ENCODE data around the gene PPP3CA.
A peak's percentile ranks its signal among the peaks of the same experiment; 100 is the strongest.

The PPP3CA gene

DNA sequence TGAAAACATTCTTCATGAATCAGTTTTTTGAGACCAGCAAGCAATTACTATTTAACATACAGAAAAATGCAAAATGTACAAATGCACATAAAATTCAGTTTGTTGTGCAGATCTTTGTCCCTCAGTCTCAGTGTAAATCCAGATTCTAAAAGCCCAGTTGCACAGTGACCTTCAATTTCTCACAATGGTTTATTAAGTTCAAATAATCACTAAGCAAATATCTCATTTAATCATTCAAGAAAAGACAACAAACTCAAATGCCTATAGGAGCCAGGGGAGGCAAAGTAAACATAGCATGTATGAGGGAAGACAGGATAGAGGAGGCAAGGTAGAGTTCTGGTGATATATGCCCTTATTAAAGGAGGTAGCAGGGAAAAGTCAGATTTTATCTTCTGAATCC lies 82.8 kb downstream of the PPP3CA start:
- Histone ChIP-seq H4K20me1 (ENCODE audit: insufficient read depth, low read length) (no peaks in the 10 kb centered on the region), H2AFZ (ENCODE audit: low read length) (no peak overlapping the region), H3K4me2 (ENCODE audit: low read depth, low read length) (no peak overlapping the region), H3K36me3 (replicated peaks; ENCODE audit: insufficient read depth, low read length) (no peaks in the 10 kb centered on the region), H3F3A (ENCODE audit: insufficient read depth, low read length) (peaks cover 10% of the 10 kb centered on the region; the same call in 1 of the 2 replicates), H3K9me2 (replicated peaks; ENCODE audit: insufficient read depth, low read length) (no peaks in the 10 kb centered on the region), H3K27ac (ENCODE audit: low read length) (no peak overlapping the region), H3K9ac (ENCODE audit: low read length) (no peak overlapping the region), H3K79me2 (ENCODE audit: low read length) (peaks cover 64% of the 10 kb centered on the region), H3K27me3 (replicated peaks; ENCODE audit: insufficient read depth, low read length) (peaks cover 8% of the 10 kb centered on the region), H3K4me1 (ENCODE audit: low read length) (peaks cover 21% of the 10 kb centered on the region), H3K9me3 (replicated peaks; ENCODE audit: insufficient read depth, low read length) (no peaks in the 10 kb centered on the region), H3K4me3 (ENCODE audit: low read length) (no peak overlapping the region)
- no peak for TF ChIP-seq EZH2 (optimal IDR thresholded peaks at IDR 0.05; ENCODE audit: low read depth, low read length)
- no peak for DNase-seq

DNA sequence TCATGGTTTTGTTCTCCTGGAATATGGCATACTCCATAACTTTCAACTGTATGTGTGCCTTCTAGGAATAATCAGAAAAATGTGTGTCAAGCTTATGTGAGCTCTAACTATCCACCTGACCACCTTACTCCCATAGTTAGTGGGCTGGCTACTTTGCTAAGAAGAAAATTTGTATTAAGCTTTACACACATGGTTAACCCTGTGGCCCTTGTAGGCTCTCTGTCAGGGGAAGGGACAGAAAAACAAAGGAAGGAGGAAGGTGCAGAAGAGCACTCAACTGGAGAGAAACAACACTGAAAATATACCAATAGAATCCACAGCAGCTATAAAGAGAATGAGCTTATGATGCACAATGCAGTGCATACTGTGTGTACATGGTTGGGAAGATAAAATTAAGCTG lies 84.6 kb downstream of the PPP3CA start:
- peaks cover 68% of the 10 kb centered on the region for H3K79me2 ChIP-seq (ENCODE audit: low read length)
- peaks cover 38% of the 10 kb centered on the region for H3K4me1 ChIP-seq (ENCODE audit: low read length)
- H3K9me2 ChIP-seq (replicated peaks; ENCODE audit: insufficient read depth, low read length) = no peaks in the 10 kb centered on the region
- TF ChIP-seq EZH2 (optimal IDR thresholded peaks at IDR 0.05; ENCODE audit: low read depth, low read length) (no peak), EZH2phosphoT487 (IDR thresholded peaks at IDR 0.05; ENCODE audit: low read length) (no peak)
- TF ChIP-seq, protein P1, sequence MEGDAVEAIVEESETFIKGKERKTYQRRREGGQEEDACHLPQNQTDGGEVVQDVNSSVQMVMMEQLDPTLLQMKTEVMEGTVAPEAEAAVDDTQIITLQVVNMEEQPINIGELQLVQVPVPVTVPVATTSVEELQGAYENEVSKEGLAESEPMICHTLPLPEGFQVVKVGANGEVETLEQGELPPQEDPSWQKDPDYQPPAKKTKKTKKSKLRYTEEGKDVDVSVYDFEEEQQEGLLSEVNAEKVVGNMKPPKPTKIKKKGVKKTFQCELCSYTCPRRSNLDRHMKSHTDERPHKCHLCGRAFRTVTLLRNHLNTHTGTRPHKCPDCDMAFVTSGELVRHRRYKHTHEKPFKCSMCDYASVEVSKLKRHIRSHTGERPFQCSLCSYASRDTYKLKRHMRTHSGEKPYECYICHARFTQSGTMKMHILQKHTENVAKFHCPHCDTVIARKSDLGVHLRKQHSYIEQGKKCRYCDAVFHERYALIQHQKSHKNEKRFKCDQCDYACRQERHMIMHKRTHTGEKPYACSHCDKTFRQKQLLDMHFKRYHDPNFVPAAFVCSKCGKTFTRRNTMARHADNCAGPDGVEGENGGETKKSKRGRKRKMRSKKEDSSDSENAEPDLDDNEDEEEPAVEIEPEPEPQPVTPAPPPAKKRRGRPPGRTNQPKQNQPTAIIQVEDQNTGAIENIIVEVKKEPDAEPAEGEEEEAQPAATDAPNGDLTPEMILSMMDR (IDR thresholded peaks at IDR 0.05; ENCODE audit: low read length) = no peak
- no peak overlapping the region for H3K4me2 ChIP-seq (ENCODE audit: low read depth, low read length)
- DNase-seq = no peak
- no peak overlapping the region for H3K27ac ChIP-seq (ENCODE audit: low read length)
- no peaks in the 10 kb centered on the region for H3K36me3 ChIP-seq (replicated peaks; ENCODE audit: insufficient read depth, low read length)
- no peak overlapping the region for H2AFZ ChIP-seq (ENCODE audit: low read length)
- peaks cover 8% of the 10 kb centered on the region for H3K27me3 ChIP-seq (replicated peaks; ENCODE audit: insufficient read depth, low read length)
- no peaks in the 10 kb centered on the region for H4K20me1 ChIP-seq (ENCODE audit: insufficient read depth, low read length)
- no peaks in the 10 kb centered on the region for H3K9me3 ChIP-seq (replicated peaks; ENCODE audit: insufficient read depth, low read length)
- no peak overlapping the region for H3K4me3 ChIP-seq (ENCODE audit: low read length)
- no peak overlapping the region for H3K9ac ChIP-seq (ENCODE audit: low read length)
- H3F3A ChIP-seq (ENCODE audit: insufficient read depth, low read length) = peaks cover 21% of the 10 kb centered on the region

DNA sequence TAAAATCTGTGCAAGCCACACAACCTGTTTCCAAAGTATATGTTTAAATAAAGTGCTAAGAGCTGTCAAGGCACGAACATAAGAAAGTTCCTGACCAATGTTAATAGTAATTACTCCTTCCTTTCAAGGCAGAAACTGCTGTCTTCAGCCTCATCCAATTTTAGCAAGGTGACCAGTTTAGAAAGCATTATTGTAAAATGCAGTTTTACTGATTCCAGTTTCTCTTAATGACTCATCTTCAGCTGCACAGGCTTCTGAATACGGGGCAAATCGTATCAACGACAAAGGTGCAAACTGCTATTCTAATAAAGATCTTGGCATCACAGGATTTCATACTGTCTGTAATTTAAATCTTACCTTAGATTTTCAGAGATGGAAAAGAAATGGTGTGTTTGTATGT lies 87.5 kb downstream of the PPP3CA start:
- H3K36me3 ChIP-seq (replicated peaks; ENCODE audit: insufficient read depth, low read length) = no peaks in the 10 kb centered on the region
- no peaks in the 10 kb centered on the region for H3K9me3 ChIP-seq (replicated peaks; ENCODE audit: insufficient read depth, low read length)
- no peak for TF ChIP-seq EZH2 (optimal IDR thresholded peaks at IDR 0.05; ENCODE audit: low read depth, low read length)
- no peak for TF ChIP-seq EZH2phosphoT487 (IDR thresholded peaks at IDR 0.05; ENCODE audit: low read length)
- TF ChIP-seq, protein P1 (IDR thresholded peaks at IDR 0.05; ENCODE audit: low read length) = no peak
- no peak overlapping the region for H2AFZ ChIP-seq (ENCODE audit: low read length)
- no peaks in the 10 kb centered on the region for H4K20me1 ChIP-seq (ENCODE audit: insufficient read depth, low read length)
- peak overlapping the region; percentile 33 for H3K4me3 ChIP-seq (ENCODE audit: low read length)
- peaks cover 8% of the 10 kb centered on the region for H3K27me3 ChIP-seq (replicated peaks; ENCODE audit: insufficient read depth, low read length)
- H3K79me2 ChIP-seq (ENCODE audit: low read length) = peaks cover 70% of the 10 kb centered on the region
- DNase-seq = peak; percentile 79
- peaks cover 38% of the 10 kb centered on the region for H3K4me1 ChIP-seq (ENCODE audit: low read length)
- peak overlapping the region; percentile 69 for H3K4me2 ChIP-seq (ENCODE audit: low read depth, low read length)
- H3K9me2 ChIP-seq (replicated peaks; ENCODE audit: insufficient read depth, low read length) = no peaks in the 10 kb centered on the region
- peaks cover 21% of the 10 kb centered on the region for H3F3A ChIP-seq (ENCODE audit: insufficient read depth, low read length)
- peak overlapping the region; percentile 23; the same call in 1 of the 2 replicates for H3K27ac ChIP-seq (ENCODE audit: low read length)
- H3K9ac ChIP-seq (ENCODE audit: low read length) = 0 out of 2 replicates have a peak overlapping the region, but pooled peaks have one; percentile 14

DNA sequence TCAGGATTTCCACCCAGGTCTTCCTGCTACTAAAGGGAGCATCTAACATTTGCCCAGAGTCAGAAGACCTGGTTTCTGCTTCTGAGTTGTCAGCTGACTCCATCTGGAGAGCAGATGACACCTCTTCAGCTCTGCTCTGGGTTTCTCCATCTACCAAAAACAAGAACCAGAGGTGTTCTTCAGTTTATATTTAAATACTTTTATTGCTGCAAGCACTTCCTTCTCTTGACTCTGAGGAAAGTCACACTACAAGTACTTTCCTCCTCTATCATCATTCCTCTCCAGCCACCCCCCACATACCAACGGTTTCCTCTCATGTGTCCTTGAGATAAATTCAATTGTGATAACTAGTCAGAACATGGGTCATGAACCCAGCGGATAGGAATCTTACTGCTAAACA lies 88.4 kb downstream of the PPP3CA start:
- no peak overlapping the region for H3K4me3 ChIP-seq (ENCODE audit: low read length)
- DNase-seq = no peak
- H3F3A ChIP-seq (ENCODE audit: insufficient read depth, low read length) = peaks cover 21% of the 10 kb centered on the region
- peak overlapping the region; percentile 69 for H3K4me2 ChIP-seq (ENCODE audit: low read depth, low read length)
- peak overlapping the region; percentile 17; the same call in 1 of the 2 replicates for H3K27ac ChIP-seq (ENCODE audit: low read length)
- no peaks in the 10 kb centered on the region for H4K20me1 ChIP-seq (ENCODE audit: insufficient read depth, low read length)
- H3K36me3 ChIP-seq (replicated peaks; ENCODE audit: insufficient read depth, low read length) = no peaks in the 10 kb centered on the region
- H3K9ac ChIP-seq (ENCODE audit: low read length) = no peak overlapping the region
- no peaks in the 10 kb centered on the region for H3K9me3 ChIP-seq (replicated peaks; ENCODE audit: insufficient read depth, low read length)
- H3K27me3 ChIP-seq (replicated peaks; ENCODE audit: insufficient read depth, low read length) = peaks cover 8% of the 10 kb centered on the region
- no peak for TF ChIP-seq EZH2 (optimal IDR thresholded peaks at IDR 0.05; ENCODE audit: low read depth, low read length)
- TF ChIP-seq, protein P1 (IDR thresholded peaks at IDR 0.05; ENCODE audit: low read length) = no peak
- no peak for TF ChIP-seq EZH2phosphoT487 (IDR thresholded peaks at IDR 0.05; ENCODE audit: low read length)
- no peak overlapping the region for H2AFZ ChIP-seq (ENCODE audit: low read length)
- peaks cover 39% of the 10 kb centered on the region for H3K4me1 ChIP-seq (ENCODE audit: low read length)
- H3K9me2 ChIP-seq (replicated peaks; ENCODE audit: insufficient read depth, low read length) = no peaks in the 10 kb centered on the region
- peaks cover 67% of the 10 kb centered on the region for H3K79me2 ChIP-seq (ENCODE audit: low read length)

All from MM.1S (cell line).